GM18520 (cell line): ENCODE measurements around the gene MEGF11.

ENCODE experiments used
- ATAC-seq: cut with Tn5 transposase; IDR thresholded peaks from one replicate; pipeline ENCODE4 v1.9.1; 2021; ENCODE audit not compliant: unreplicated experiment

Gene MEGF11

DNA sequence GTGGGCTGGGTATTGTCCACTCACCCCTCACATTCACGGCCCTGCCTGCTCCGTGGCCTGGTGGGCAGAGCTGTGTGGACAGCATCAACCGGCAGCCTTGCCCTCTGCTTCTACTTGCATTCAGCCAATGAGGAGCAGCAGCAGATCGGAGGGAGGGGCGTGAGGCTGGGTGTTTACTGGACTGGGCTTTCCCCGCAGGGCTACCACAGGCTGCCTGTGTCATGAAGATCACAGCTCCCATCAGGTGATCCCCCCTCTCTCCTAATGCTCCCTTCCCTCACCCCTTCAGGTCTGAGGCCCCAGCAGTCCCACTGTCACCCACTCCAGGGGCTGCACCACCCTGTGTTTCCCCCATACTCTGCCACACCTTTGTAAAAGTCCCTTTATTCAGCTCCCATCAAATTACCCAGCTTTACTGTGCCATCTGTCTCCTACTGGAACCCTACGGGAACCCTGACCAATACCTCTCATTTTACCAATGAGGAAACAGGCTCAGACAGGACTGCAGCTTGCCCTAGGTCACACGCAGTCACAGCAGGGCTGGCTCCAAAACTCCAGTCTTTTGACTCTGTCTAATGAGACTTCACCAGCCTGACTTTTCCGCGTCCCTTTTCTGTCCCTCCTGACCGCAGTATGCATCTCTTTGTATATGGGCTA, 81.1 kb downstream of the MEGF11 start:
- no peak for ATAC-seq

DNA sequence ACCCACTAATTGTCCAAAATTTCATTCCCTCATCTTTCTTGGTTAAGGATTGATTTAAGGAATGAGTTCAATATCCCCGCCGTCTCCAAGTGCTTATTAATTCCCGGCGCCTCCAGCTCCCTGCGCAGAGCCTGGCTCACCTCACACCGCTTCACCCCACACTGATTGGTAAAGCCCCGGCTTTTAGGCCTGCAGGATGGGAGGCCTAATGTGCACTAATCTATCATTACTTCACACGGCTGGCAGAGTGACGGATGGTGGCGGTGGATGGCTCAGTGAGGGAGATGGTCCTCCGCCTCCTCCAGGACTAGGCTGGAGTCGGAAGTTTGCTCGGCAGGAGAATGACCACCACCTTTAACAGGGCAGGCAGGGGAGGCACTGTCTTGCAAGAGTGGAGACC, 81.7 kb downstream of the MEGF11 start:
- ATAC-seq = no peak

DNA sequence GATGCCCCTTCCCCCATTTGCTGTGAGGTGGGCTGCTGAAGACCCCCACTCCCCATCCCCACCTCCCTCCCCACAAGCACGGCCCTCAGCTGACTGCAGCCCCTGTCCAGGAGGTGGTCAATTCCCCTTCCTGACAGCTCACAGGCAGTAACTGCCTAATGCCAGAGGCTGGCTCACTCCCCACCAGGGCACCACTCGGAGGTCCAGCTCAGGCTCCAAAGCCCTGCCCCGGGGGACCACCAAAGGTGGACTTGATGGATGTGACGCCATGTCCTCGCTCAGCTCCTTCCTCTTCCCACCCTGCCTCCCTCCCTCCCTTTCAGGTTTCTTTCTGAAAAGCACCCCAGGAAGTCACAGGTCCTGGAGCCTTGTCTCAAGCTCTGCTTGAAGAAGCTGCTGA, 82.8 kb downstream of the MEGF11 start:
- ATAC-seq = no peak

DNA sequence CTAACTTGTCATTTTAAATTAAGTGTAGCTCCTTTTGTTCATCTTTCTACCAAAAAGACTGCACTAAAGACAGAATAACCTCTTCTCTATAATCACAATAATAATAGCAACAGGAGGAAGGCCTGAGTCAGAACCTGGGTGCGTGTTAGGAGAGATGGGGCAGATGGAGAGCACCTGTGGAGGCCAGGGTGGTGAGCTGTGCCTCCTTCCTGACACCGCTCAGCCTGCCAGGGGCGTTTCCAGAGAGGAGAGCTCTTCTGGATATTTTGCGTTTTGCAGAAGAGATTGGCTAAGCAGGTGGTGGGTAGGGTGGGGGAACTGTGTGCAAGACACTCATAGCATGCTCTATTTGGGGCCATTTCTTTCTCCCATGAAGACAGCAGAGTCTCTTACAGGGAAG, 83.5 kb downstream of the MEGF11 start:
- no peak for ATAC-seq

DNA sequence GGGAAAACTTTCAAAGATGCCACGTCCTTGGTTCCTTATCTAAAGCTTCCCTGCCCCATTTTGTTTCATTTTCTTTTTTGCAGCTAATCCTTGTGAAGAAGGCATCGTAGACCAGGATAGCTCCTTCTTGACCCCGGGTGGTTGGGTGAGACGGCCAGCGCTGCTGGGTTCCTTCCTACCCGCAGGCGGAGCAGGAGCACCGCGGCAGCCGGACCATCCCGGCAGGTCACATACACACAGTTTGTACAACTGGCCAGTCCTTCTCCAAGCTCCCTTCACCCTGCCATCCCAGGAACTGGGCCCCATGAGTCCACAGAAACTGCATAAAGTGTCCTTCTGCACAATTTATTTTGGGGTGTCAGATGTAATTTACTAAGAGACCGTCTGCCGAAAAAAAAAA, 83.9 kb downstream of the MEGF11 start:
- no peak for ATAC-seq

DNA sequence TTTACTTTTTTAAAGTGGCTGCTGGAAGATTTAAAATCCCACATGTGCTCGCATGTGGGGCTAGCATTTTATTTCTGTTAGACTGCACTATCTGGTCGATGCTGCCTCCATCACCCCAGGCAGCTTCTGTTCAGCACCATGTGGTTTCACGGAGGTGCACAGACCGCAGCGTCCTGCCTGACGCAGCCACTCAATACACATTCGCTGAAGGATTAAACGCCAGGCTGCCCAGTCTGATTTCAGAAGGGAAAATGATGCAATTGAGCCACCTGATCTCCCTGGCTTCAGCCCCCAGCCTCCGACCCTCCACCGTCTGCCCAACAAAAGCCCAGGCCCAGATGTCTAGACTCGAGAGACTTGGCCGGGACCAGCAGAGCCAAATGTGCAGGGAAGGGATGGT, 84.5 kb downstream of the MEGF11 start:
- no peak for ATAC-seq

DNA sequence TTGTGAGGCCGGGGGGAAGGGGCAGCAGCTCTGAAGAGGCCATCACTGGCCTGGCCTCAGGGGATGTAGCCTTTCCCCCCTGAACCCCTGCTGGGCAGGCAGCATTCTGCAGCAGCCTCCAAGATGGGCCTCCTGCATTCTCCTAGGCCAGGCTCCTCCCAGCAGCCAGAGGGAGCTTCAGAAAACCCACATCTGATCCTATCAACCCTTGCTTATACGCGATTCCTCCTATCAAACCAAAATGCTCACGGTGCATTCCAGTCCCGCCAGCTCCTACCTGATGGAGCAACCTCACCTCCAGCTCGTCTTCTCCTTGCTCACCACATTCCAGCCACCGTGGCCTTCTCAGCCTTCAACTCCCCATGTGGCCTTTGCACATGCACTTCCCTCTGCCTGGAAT, 85.7 kb downstream of the MEGF11 start:
- ATAC-seq = no peak

DNA sequence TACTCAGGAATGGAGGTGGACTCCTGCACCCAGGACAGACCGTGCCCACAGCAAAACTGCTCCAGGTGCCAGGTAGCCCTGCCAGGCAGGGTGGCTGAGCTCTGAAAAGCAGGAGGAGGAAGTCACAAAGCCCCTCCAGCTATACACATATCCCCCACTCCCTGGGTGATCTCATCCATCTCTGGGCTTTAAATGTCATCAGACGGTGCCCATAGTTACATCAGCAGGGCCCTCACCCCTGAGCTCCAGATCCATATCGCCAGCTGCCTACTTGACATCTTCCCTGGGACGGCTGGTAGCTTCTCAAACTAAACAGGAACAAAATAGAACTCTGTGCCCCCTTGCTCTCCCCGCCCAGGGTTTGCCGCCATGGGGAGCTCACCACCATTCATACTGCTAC, 87.7 kb downstream of the MEGF11 start:
- no peak for ATAC-seq

DNA sequence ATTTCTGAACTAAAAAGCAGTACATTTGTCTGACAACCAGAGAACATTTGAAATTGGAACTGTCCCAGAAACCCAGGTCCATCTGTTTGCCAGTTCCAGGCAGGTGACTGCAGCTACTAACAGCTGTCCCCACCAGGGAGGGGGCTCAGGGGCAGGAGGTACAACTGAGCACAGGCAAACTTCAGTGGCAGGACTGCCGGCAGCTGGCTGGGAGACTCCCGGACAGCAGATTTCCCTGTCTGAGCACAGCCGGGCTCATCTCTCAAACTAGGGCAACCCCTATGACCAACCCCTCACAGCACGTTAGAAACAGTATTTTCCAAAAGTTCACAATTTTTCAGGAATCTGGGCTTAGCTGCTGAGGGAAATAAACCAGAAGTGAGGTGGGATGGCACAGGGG, 88.8 kb downstream of the MEGF11 start:
- ATAC-seq = no peak

DNA sequence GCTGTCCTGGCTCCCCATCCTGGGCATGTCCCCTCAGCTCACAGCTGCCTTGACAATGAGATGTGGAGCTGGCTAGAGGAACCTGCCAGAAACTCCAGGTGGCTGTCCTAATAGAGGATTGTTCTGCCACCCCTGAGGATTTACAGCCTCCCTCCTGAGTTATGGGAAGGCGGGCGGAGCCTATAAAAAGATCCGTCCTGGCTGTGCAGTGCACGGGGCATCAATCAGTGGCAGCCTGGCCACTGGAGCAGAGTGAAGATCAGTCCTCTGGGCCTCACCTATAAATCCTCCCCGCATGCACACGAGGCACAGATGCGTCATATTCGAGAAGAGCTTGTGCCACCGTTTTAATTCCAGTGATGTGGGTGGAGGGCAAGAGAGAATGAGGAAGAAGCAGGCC, 90.0 kb downstream of the MEGF11 start:
- no peak for ATAC-seq

DNA sequence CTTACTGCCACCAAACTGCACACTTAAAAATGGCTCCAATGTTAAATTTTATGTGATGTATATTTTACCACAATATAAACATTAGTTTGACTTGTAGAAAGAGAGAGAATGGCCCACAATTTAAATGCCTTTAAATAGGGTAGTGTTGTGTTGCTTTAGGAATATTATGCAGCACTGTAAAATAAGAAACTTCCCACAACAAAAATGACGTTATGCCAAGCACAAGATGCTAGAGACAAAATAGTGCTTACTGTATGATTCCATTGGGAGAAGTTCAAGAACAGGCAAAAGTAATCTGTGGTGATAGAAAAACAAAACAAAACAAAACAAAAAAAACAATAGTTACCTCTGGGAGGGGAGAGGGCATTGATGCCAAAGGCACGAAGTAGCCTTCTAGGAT, 91.3 kb downstream of the MEGF11 start:
- no peak for ATAC-seq

DNA sequence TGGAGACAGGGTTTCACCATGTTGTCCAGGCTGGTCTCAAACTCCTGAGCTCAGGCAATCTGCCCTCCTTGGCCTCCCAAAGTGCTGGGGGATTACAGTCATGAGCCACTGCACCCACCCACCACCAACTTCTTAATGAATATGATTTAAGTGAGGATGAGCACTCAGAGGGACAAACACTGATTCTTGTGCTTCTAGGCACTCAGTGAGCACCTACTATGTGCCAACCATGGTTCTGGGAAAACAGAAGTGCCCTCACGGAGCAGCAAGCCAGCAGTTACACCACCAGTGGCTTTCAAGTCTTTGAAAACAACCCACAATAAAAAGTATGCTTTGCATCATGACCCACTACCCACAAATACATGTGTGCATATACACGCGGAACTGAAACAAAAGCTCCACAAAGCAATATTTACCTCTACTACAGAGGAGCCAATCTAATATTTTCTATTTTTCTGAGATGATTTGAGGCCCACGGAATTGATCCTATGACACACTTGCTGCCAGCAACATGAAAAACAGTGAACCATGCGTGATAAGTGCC, 91.9 kb downstream of the MEGF11 start:
- no peak for ATAC-seq

DNA sequence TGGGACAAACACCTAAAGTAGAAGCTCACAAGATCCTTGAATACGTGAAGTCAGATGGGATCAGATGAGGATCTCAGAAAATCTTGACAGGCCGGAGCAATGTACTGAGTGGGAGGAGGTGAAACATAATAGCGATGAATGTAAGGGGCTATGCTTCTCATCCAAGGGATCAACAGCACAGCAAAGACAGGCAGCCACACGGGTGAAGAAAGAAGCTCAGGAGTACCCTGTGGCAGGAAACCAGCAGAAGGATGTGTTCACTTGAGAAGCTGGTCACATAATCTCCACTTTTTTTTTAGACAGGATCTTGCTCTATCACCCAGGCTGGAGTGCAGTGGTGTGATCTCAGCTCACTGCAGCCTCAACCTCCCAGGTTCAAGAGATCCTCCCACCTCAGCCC, 92.4 kb downstream of the MEGF11 start:
- no peak for ATAC-seq

DNA sequence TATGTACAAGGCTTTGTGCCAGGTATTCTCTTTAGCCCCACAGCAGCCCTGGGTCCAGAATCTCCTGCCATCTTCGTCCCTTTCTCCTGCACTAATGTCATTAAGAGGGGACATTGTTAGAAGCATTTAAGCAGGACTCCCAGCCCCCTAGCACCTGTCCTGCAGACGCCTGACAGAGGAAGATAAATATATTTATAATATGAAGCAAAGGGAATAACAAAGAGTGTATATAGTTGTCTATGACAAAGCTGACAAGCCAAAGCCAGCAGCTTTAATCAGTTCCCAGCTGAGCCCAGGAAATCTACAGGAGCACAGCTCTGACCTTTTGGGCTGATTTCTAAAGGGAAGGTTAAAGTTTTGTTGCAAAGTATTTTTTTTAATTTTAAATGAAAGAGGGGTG, 96.0 kb downstream of the MEGF11 start:
- no peak for ATAC-seq

DNA sequence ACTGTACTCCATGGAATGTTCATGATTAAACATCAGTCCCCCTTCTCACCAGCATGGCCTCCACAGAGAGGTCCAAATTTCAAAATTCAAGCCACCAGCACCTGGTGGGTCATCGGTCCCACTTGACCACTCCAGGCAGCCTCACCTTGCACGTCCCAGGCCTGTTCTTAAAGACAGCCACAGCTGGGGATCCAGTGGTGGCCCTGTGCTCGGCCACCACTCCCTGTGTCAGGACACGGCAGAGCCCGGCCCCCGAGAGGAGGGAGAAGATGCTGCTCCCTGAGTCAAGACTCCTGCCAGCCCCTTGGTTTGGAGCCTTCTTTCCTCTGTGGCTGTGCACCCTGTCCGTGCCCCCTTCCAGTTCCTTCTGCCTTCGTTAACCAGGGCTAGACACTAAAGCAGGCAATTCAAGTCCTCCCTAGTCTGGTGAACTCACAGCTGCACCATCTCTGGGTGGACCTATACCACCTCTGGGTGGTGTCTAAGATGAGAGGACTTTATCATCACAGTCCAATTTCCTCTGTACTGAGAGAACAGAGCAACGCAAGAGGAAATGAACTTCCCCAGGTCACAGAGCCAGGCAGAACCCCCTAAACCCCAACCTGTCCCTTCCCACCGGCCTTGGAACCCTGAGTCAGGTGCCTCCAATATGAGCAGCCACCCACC, 97.1 kb downstream of the MEGF11 start:
- no peak for ATAC-seq

DNA sequence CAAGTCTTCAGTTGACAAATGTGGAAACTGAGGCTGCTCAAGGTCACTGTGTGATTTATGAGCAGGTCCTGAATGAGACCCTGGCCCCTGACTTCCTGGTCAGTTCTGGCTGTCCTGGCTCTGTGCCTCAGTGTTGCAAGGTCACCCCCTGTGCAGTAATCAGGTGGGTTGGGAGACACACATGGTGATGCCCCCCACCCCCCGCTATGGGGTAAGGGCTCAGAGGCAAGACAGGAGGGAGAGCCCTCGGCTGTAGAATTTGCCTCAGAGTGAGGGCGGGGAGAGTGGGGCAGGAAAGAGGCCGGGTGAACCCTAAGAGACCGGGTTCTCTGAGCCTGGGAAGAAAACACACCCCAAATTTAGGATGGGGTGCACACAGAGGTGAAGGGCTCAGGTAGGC, 98.5 kb downstream of the MEGF11 start:
- no peak for ATAC-seq

DNA sequence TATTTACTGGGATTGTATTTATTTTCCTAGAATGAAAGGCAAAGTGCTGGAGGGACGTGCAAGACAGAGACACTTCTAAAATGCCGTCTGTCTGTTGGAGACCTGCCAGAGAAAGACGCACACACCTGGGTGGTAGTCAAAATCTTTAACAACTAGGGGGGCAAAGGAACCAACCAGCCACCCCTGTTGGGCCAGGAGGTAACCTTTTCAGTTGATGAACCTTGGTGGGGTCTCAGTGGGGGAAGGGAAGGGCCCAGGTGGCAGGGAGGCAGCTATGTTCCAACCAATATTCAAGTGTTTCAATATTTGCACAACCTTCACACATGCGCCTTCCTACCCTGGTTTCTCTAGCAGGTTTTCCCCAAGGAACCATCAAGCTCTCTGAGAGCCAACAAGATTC, 99.0 kb downstream of the MEGF11 start:
- ATAC-seq = no peak

DNA sequence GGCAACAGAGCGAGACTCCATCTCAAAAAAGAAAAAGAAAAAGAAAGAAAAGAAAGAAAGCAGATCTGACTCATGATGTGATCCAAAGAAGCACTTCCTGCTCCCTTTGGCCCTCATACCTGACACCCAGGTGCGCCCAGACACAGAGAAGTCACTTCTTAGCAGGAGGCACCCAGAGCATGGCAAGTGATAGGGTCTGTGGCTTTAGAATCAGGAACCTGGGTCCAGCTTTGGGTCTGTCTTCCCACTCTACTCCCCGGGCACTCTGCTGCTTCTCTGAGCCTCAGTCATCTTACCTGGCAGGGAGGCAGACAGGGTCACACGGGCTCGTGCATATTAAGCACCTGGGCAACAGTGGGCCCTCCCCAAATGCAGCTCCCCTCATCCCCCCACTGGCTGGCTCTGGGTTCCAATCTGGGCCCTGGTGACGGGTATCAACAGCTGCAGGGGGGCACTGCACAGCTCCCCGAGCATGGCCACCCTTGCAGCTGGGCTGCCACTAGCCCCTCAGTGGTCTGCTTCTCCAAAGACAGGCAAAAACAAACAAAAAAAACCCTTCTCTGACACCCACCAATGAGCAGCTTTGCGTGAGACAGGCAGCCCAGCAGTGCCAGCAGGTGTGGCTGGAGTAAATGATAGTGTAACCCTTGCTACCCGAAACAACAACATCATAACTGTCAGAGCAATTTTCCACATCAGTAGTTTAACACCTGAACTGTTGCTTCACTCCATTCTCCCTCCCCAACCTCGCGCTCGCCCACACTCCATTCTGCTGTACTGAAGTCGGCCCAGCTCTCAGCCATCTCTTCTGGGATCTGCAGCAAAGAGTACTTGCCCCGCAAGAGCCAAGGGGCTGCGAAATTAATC, 99.8 kb downstream of the MEGF11 start:
- peak; percentile 48 for ATAC-seq

DNA sequence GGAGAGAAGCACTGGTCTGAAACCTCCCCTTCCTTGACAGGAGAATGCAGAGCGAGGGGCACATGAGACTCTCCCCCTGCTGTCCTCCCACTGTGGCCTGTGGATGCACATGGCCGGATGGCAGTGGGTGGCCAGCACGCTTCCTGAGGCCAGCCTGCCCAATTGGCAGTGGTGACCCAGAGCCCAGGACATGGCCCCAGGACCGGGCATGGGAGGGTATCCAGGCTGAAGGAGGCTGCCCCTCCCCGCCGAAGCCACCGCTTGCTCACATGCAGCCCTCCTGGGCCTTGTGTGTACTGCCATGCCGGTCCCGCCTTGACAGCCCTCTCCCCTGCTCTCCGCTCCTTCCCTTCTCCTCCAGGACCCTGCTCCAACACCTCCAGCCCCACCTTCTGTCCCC, 100.9 kb downstream of the MEGF11 start:
- no peak for ATAC-seq

DNA sequence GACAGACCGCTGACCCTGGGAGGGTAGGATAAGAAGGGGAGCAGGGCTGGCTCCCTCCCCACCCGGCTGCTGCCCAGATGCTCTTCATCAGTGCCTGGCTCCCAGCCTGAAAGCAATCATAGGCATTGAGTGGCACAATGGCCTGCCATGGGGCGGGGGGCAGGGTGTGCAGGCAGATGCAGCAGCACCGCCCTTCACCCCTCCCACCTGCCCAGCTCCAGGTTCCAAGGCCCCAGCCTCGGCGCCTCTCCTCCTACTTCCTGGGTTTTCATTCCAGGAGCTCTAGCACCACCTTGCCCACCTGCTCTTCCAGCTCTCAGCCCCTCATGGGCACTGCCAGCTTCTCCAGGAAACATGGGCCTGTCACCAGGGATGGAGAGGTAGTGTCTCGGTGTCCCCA, 101.7 kb downstream of the MEGF11 start:
- ATAC-seq = no peak

DNA sequence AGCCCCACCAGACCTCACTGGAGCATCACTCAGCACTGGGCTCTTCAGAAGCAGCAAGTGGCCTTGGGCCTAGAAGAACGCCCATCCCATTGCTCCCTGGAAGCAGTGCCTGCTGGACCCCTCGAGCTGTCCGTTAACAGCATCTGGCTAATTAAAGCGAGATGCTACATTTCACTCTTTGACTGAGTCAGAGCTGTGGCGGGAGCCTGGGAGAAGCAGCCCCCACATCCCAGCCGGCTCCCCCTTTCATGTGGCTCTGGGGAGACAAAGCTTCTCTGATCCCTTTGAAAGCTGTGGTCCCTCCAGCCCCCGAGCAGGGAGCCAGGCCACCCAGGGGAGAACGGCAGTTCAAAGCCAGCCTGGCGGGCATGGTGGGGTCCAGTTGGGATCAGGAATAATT, 103.7 kb downstream of the MEGF11 start:
- ATAC-seq = no peak

DNA sequence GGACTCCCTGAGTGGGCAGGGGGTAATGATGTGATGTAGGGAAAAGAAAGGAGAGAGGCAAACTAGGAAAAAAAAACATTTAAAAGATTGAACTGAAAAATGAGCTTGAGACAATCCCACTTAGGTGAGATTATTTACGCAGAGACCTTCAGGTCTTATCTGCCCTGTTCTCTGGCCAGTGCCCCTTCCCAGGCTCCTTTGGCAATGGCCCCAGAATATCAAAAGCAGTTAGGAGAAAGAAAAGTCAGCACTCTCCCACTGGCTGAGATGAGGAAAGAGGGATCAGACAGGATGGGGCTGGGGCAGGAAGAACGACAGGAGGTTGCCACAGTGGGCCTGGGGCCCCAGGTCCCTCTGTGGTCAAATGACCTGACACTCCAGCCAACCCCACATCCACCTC, 105.4 kb downstream of the MEGF11 start:
- no peak for ATAC-seq
